K562 (cell line): ENCODE measurements around the gene PSMA1. TPM values are rescaled to one million over a fixed set of nuclear protein-coding genes. Genes with fewer than 3 reads are reported as not detected.

Experiments used
- CHD1 ChIP-seq: fragments of 200-600 bp; sonication (generic); IDR thresholded peaks from one replicate; pipeline ENCODE4 v1.6.1; 2012; ENCODE audit warnings: mild to moderate bottlenecking, moderate library complexity, low read length, inconsistent platforms
- E2F1 ChIP-seq: sonication (generic); formaldehyde crosslinking; IDR thresholded peaks from 2 replicates; pipeline ENCODE4 v1.8.1; 2023; ENCODE audit warnings: mild to moderate bottlenecking, missing genetic modification reagents, moderate library complexity
- ELF1 ChIP-seq: fragments of 200-800 bp; sonication (Bioruptor generic); IDR thresholded peaks from 2 replicates; pipeline ENCODE4 v1.6.1; 2016; ENCODE audit warnings: missing genetic modification characterization, missing compliant biosample characterization
- FOS ChIP-seq: IDR thresholded peaks from 3 replicates; pipeline ENCODE4 v1.6.1; 2011; ENCODE audit not compliant: insufficient read length; ENCODE audit errors: extremely low read depth
- GATAD2A ChIP-seq: fragments of 450-650 bp; IDR thresholded peaks from 2 replicates; pipeline ENCODE4 v1.6.1; 2017
- HBP1 ChIP-seq: fragments of 450-650 bp; formaldehyde crosslinking; IDR thresholded peaks from 2 replicates; pipeline ENCODE4 v1.4.0; 2022; ENCODE audit warnings: missing genetic modification characterization
- HDAC1 ChIP-seq, 2 experiments: fragments of 450-650 bp; IDR thresholded peaks; 2 replicates each; pipeline ENCODE4 v1.6.1; 2016 to 2017; ENCODE audit warnings: inconsistent platforms in 1 of 2, mild to moderate bottlenecking in 1 of 2, moderate library complexity in 1 of 2
- KDM5B ChIP-seq: fragments of 200-600 bp; sonication (generic); IDR thresholded peaks from 2 replicates; pipeline ENCODE4 v1.6.1; 2012; ENCODE audit warnings: low read depth, mild to moderate bottlenecking, moderate library complexity, low read length, control low read depth, inconsistent platforms; ENCODE audit not compliant: insufficient replicate concordance
- NCOA4 ChIP-seq: fragments of 450-650 bp; IDR thresholded peaks from 2 replicates; pipeline ENCODE4 v1.6.1; 2018; ENCODE audit warnings: mild to moderate bottlenecking; ENCODE audit not compliant: partially characterized antibody
- NFYB ChIP-seq: IDR thresholded peaks from 2 replicates; pipeline ENCODE4 v1.6.1; 2011; ENCODE audit warnings: mild to moderate bottlenecking, moderate library complexity; ENCODE audit not compliant: insufficient read length; ENCODE audit errors: extremely low read depth
- PBX2 ChIP-seq, 2 experiments: IDR thresholded peaks in 1 of 2; conservative IDR thresholded peaks in 1 of 2; 2 replicates each; pipeline ENCODE4 v1.6.1; 2016; ENCODE audit warnings: low read depth in 2 of 2, mild to moderate bottlenecking in 1 of 2, missing compliant biosample characterization in 1 of 2, missing genetic modification characterization in 1 of 2, moderate library complexity in 1 of 2
- POLR2A ChIP-seq: fragments of 450-650 bp; conservative IDR thresholded peaks from 2 replicates; pipeline ENCODE4 v1.6.1; 2016
- THRB ChIP-seq: fragments of 450-650 bp; formaldehyde crosslinking; conservative IDR thresholded peaks from 2 replicates; pipeline ENCODE4 v1.4.0; 2022; ENCODE audit warnings: mild to moderate bottlenecking, missing genetic modification characterization
- ZNF436 ChIP-seq: fragments of 250-450, 450-650 bp; sonication (Bioruptor Pico); formaldehyde crosslinking; IDR thresholded peaks from 2 replicates; pipeline ENCODE4 v1.7.0; 2020; ENCODE audit warnings: mild to moderate bottlenecking
- ZNF655 ChIP-seq: fragments of 250-450 bp; sonication (Bioruptor Pico); IDR thresholded peaks from 2 replicates; pipeline ENCODE4 v1.5.0; 2021
- polyA plus RNA-seq, 8 experiments: library from polyadenylated mRNA; depleted of rRNA in 4 of 8; stranded (reverse) in 5 of 8; unstranded in 3 of 8; fragments of >200 nt; fragmentation: Nextera tagmentation in 2 of 8; fragmentation: Illumina TruSeq in 1 of 8; extraction: Ambion mirVana in 2 of 8; extraction: Trizol in 1 of 8; gene quantifications; 2 replicates each; pipeline versions ENCODE4 v1.2.1 to v1.2.3, GENCODE V29; 2011 to 2014; ENCODE audit warnings: inconsistent platforms in 1 of 8, missing spikeins in 1 of 8
- total RNA-seq, 7 experiments: library from RNA; depleted of rRNA in 6 of 7; stranded (reverse); fragments of >200 nt in 6 of 7; fragmentation: Illumina TruSeq in 2 of 7; extraction: Trizol in 2 of 7; gene quantifications; 2 replicates each; pipeline versions ENCODE4 v1.2.1 to v1.2.3, GENCODE V29; 2011 to 2021; ENCODE audit warnings: low replicate concordance in 1 of 7
- TF ChIP-seq, protein P1 (sequence below), 2 experiments: fragments of 450-650 bp; IDR thresholded peaks; 2 replicates each; pipeline ENCODE4 v1.6.1; 2016

PSMA1 gene
- total and polyA plus RNA-seq, 9 of the 15 experiments (the other 6 are each of a cell fraction or from before 2014, with no cell fraction given): 283 to 1,007 (median 424) TPM

DNA sequence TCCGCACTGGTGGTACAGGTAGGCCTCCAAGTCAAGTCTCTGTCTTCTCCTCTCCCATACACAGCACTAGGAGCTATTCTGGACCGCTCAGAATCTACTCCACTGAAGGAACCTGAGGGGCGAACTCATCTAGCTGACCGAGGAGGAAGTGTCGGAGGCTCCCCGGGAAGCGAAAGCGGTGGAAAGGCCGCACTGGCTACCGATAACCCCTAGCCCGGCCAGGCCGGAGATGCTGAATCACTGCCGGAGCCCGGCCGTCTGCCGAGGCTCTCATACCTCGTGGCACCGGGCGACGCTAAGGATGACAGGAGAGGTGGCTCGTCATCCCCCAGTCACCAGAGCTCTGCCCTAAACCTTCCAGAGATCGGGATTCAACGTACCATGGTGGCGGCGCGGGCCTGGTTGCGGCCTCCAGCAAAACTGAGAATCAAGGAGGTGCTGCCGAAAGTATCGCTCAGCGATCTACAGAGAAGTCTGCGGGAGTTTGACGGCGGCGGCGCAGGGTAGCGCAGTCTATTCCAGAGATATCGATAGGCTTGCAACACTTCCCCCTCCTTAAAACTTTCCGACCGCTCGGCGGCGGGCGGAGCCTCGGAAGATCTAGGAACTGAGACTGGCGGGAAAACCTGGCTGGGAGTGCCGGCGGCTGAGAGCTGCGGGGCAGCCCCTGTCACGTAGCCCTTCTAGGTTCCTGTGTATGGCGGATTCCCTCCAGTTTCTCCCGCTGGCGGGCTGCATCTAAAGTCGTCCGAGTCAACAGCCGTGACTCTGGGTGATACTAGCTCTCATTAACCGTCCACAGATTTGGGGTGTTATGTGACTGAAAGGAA is at the start of gene PSMA1 (continued):
- TF ChIP-seq, protein P1, sequence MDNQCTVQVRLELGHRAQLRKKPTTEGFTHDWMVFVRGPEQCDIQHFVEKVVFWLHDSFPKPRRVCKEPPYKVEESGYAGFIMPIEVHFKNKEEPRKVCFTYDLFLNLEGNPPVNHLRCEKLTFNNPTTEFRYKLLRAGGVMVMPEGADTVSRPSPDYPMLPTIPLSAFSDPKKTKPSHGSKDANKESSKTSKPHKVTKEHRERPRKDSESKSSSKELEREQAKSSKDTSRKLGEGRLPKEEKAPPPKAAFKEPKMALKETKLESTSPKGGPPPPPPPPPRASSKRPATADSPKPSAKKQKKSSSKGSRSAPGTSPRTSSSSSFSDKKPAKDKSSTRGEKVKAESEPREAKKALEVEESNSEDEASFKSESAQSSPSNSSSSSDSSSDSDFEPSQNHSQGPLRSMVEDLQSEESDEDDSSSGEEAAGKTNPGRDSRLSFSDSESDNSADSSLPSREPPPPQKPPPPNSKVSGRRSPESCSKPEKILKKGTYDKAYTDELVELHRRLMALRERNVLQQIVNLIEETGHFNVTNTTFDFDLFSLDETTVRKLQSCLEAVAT (IDR thresholded peaks at IDR 0.05): peak in 1 of 2 experiments; percentile 100; a peak in 2 of 4 replicates
- TF ChIP-seq NFYB (no peak), ZNF436 (no peak), HBP1 (CRISPR knock-in tag) (no peak), NCOA4 (peak; percentile 86), THRB (CRISPR knock-in tag) (no peak), PBX2 (CRISPR knock-in tag; IDR thresholded peaks at IDR 0.05; ENCODE audit: low read depth) (no peak), PBX2 (tag; conservative IDR thresholded peaks at IDR 0.05; ENCODE audit: low read depth) (no peak), E2F1 (CRISPR knock-in tag) (peak; percentile 36; the same call in 1 of the 2 replicates), FOS (no peak), GATAD2A (no peak), KDM5B (peak; percentile 78), HDAC1 (IDR thresholded peaks at IDR 0.05) (peak; percentile 15 to 89; a peak in 2 of 4 replicates), POLR2A (peak; percentile 93), CHD1 (no peak), ZNF655 (CRISPR knock-in tag) (no peak), ELF1 (tag) (peak; percentile 61)
